Ammon's horn (tissue), 1 donor: ENCODE data around the gene TMEM8B.

Experiments
- DNase-seq: peaks from one replicate; pipeline ENCODE4 v3.0.0-alpha.2; 2016; ENCODE audit warnings: low spot score

TMEM8B gene, protein sequence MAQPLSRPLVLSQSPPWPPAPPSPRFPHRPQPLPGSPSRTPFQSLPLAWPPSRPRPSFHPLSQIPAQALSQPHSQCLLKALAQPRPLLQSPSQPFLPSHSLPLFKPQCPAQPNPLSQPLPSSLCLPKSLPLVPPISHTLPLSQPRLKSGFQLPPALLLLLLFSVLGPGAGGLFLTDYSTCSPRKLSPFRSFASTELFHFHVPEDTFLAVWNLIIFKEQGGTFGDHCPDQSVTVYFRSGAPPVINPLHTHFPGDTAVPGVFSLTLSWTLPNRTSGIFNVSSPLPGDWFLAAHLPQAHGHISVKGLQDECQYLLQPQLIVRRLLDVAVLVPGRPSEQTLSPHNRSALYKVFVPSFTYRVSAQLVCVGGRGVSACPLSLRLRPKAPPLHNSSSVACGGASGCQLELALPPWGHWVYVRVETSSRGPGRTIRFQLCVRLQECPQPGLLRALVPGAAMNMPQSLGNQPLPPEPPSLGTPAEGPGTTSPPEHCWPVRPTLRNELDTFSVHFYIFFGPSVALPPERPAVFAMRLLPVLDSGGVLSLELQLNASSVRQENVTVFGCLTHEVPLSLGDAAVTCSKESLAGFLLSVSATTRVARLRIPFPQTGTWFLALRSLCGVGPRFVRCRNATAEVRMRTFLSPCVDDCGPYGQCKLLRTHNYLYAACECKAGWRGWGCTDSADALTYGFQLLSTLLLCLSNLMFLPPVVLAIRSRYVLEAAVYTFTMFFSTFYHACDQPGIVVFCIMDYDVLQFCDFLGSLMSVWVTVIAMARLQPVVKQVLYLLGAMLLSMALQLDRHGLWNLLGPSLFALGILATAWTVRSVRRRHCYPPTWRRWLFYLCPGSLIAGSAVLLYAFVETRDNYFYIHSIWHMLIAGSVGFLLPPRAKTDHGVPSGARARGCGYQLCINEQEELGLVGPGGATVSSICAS

DNA sequence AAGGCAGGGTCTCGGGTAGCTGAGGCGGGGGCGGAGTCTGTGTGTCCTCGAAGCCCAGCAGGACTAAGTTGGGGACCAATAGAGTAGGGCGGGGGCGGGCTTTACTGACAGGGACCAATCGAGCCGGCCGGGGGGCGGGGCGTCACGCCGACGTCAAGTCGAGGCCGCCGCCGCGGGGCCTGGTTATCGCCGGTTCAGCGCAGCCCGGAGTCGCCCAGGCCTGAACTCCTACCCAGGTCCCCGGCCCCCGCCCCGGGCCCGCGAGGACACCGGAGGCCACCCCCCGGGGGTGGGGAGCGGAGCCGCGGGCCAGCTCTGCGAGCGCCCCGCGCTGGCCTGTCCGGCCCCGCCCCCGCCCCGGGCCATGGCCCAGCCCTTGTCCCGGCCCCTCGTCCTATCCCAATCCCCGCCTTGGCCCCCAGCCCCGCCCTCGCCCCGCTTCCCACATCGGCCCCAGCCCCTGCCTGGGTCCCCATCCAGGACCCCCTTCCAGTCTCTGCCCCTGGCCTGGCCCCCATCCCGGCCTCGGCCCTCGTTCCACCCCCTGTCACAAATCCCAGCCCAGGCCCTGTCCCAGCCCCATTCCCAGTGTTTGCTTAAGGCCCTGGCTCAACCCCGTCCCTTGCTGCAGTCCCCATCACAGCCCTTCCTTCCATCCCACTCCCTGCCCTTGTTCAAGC is at the start of gene TMEM8B:
TMEM8B (plus strand) TSS at position 145 of the 680 bp plus-strand sequence; CDS start at position 365, 220 bp downstream.
- peak; percentile 98 for DNase-seq

DNA sequence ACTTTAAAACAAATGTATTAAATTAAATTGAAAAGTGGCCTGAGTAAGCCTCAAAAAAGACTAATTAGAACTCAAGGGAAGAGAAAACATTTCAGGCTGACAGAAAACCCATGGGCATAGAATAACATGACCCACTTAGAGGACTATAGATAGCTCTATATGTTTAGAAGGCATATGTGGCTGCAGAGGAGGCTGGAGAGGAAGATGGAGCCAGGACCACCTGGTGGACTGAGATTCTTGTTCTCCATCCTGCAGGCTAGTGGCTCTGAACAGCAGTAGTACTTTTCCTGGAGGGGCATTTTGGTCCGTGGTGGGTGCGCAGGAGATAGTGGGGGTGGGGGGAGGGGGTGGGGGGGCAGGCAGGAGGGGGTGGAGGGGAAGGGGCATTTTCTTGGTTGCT is 48.0 kb upstream of the TMEM8B start:
- DNase-seq, result no peak

DNA sequence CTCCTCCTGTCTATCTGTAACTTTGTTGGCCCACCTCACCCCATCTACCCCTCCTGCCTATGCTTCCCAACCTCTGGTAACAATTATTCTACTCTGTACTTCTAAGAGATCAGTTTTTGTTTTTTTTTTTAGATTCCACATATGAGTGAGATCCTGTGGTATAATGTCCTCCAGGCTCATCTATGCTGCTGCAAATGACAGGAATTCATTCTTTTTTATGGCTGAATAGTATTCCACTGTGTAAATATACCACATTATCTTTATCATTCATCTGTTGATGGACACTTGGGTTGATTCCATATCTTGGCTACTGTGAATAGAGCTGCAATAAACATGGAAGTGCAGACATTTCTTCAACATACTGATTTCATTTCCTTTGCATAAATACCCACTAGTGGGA is 45.6 kb upstream of the TMEM8B start:
- DNase-seq, result no peak

DNA sequence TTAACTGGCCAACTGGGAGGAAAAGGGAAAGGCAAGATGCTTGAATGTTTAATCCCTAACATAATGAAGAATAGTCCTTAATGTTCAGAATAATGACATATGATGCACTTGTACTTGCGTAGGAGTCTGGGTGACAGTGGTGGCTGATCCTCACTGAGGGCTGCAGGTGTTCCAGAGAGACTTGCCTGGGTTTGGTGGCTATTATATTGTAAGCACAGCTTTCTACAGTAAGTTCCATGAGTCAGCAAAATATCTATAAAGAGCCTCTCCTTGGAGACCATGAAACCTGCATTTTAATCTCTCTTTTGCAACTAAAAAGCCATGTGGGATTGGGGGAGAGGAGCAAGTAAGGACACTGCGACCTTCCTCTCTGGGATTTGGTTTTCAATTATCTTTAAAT is 39.5 kb upstream of the TMEM8B start:
- DNase-seq, result no peak

DNA sequence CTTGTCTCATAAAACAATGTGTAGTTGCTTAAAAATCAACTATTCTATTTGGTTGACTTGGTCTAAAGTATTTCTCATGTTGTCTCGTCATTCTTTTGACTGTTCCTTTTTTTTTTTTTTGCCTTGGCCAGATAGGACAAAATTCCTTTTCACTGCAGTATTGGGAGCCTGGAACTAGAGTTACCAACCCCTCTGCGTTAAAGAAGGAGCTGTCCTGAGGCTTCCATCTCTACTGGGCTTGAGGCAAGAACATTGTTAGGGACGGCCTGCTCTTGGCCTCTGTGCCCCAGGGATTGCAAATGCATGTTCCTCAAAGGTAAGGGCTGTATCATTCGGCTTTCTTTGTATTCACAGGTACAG is 39.0 kb upstream of the TMEM8B start:
- DNase-seq, result no peak

DNA sequence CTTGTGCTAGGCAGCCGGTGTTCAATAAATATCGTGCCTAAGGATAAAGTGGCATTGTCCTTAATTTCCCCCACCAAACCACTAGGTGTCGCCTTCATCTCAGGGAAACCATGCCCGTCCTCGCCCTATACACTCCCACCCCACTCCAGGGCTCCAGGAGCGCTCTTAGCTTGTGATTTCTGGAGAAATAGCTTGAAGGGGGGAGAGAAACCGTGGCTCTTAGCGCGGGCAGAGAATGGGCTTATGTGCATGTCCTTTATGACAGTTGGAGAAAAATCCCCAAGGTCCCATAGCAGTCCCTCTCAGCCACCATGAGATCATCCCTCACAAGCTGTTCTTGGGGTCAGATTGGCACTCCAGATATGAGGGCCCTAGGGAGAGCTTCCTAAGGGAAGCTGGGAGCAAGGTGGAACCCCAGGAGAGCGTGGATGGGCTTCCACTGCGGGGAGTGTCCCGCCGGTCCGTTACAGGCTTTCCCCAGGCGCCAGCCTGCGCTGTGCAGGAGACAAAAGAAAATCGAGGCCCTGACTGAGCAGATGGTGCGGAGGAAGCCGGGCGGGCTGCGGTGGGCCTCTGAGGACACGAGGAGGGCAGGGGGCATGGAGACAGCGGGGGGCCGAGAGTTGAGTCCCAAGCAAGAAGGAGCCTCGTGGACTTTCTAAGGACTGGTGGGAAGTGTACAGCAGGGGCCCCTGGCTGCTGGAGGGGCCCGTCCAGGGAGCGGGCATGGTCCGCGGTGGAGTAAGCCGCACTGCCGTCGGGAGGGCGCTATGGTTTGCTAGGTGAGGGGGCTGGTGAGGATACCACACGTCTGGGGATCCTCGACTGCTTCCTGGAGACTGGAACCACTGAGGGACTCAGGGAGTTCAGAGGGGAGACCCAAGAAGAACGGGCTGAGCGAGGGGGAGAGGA is 38.4 kb upstream of the TMEM8B start:
- peak; percentile 90 for DNase-seq

DNA sequence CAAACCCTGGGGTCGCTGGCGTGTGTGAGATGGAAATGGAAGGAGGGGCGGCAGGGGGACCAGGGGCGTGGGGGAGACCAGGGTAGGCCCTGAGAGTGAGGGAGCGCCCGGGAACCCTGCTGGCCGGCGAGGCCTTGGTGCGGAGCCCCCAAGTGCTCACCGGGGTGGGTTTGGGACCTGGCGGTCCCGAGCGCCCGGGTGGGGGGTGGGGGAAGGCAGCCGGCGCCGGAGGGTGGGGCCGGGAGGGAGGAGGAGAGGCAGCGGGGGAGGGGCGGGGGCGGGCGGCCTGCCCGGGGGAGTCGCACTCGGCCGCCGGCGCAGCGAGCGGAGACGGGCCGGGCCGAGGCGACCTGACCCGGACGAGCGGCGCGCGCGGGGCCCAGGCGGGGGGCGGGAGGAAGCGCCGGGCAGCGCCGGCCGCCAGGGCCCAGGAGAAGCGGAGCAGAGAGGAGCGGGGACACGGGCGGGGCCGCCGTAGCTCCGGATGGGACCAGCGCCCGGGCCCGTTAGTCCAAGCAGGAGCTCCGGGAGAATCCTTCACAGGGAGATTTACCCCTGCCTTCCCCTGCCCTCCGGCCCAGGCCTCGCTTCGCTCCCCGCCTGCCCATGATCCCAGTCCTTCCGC is 37.6 kb upstream of the TMEM8B start, which contains the start of gene NPR2:
NPR2 (plus strand) TSS at position 295 of the 625 bp plus-strand sequence. CDS start 818 bp downstream, outside the sequence.
- DNase-seq, result no peak

DNA sequence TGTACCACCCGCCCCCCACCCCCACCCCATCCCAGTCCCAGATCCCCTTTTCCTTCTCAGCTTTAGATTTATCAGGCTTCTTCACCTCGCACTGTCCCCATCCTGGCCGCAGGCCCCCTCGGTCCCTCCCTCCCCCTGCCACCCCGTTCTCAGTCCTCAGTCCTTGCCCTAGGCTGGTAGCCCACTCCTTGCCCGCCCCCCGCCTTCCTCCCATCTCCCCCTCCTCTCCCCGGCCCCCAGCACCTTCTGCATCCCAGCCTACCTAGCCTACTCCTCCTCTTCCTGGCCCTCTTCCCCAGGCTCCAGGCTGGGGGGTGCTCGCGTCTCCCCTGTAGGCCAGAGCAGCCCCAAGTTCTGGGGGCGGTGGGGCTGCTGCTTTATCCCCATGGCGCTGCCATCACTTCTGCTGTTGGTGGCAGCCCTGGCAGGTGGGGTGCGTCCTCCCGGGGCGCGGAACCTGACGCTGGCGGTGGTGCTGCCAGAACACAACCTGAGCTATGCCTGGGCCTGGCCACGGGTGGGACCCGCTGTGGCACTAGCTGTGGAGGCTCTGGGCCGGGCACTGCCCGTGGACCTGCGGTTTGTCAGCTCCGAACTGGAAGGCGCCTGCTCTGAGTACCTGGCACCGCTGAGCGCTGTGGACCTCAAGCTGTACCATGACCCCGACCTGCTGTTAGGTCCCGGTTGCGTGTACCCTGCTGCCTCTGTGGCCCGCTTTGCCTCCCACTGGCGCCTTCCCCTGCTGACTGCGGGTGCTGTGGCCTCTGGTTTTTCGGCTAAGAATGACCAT is 36.8 kb upstream of the TMEM8B start:
- DNase-seq, result no peak

DNA sequence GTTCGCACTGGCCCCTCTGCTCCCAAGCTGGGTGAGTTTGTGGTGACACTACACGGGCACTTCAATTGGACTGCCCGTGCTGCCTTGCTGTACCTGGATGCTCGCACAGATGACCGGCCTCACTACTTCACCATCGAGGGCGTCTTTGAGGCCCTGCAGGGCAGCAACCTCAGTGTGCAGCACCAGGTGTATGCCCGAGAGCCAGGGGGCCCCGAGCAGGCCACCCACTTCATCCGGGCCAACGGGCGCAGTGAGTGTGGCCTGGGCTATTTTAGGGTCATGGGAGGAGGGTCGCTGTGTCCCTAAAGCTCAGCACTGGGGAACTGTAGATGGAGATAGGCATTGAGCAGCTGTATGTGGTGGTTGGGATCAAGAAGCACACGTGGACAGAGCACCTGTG is 36.2 kb upstream of the TMEM8B start:
- no peak for DNase-seq

DNA sequence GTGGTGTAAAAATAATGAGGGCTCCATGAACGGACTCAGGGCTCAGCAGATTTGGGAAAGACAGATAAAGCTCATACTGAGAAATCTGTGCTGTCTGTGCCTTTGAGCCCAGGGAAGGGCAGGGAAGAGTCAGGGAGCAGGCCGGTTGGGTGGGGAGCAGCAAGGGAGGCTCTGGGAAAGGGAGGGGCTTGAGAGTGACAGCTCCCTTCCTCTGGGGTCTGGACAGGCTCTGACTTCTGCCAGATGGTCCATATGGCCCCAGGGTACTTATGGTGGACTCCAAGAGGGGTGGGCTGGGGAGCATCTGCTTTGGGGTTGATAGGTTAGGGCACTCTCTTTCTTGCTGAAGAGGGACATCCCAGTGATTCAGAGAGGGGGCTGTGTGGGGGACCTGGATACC is 35.6 kb upstream of the TMEM8B start:
- DNase-seq, result no peak

DNA sequence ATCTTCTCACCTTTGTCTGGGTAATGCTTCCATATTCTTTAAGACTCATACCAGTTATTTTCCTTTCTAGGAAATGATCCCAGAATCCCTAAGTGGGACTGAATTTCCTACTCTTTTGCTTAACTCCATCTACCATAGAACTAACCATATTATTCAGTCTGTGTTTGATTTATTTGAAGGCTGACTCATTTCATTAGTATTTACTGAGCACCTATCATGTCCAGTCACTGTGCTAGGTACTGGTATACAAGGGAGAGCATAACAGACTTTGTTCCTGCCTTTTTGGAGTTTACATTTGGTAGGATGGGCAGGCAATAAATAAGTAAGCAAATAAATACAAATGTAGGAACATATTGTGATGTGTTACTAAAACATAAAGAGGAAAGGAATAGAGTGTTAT is 33.3 kb upstream of the TMEM8B start:
- no peak for DNase-seq

DNA sequence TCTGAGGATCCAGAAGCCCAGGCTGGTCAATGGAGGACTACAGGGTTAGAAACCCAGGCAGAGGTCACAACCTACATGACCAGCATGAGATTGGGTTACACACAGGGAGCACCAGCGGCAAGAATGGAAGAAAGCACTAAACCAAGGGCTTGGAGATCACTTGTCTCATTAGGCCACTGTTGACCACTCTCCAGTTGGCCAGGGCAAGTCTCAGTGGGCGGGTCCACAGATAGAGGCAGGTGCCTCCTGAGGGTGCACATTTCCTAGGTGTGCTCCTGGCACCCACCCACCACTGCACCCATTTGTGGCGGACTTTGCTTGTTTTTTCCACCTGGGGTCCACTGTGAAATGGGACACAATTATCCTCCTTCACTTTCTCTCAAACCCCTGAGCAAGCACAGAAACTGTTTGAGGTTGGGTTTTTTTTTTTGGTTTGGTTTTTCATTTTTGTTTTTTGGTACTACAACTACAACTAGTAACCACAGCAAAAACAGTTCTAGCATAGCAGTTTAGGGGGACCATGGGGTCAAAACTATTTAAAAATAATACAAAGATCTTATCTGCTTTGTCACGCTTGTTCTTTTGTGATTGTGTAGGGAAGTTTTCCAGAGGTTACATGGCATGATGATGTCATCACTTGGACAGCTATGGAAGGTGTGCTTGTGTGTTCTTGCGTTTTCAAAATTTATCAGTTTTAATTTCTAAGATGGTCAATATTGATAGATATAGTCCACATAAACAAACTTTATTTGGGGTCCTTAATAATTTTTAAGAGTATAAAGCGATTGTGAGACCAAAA is 31.5 kb upstream of the TMEM8B start:
- DNase-seq, result no peak

DNA sequence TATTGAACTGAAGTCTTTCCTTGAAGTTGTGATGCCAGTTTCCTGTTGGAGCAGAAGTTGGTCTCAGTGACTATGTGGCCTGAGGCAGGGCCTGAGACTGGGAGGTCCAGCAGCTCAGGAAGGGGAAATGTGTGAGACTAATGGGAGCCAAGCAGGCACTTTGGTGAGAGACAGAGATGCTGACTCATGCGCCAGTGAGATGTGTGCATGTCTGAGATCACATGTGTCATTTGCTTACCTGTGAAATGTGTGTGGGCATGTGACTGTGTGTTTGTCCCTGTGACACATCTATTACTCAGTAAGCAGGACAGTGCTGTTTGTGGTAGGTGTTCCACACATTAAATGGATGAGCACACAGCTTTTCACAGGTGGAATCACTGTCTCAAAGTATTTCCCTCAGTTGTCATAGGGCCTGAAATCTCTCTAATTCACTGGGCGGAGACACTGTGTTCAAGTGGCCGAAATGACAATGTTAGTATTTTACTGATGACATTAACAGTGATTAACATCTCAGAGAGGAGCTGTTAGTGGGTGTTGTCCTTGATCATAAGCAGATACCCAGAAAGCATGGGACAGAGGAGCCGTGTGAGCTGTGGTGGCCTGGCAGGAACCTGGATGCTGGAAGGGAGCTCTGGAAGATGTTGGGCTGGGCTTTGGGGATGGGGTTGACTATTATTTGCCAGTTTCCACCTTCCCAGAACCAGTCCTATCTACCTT is 30.2 kb upstream of the TMEM8B start:
- no peak for DNase-seq

DNA sequence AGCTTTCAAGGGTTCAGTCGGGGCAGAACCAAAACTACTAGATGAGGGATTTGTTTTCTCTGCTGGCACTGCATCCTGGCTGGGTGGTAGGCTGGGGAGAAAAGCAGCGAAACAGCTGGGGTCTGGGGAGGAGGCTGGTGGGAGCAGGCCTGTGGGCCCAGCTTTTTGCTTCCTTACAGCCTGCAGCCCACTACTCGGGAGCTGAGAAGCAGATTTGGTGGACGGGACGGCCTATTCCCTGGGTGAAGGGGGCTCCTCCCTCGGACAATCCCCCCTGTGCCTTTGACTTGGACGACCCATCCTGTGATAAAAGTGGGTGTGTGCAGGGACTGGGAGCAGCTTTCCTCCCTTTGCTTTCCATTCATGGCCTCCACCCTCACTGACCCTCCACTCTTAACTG is 28.5 kb upstream of the TMEM8B start:
- no peak for DNase-seq

DNA sequence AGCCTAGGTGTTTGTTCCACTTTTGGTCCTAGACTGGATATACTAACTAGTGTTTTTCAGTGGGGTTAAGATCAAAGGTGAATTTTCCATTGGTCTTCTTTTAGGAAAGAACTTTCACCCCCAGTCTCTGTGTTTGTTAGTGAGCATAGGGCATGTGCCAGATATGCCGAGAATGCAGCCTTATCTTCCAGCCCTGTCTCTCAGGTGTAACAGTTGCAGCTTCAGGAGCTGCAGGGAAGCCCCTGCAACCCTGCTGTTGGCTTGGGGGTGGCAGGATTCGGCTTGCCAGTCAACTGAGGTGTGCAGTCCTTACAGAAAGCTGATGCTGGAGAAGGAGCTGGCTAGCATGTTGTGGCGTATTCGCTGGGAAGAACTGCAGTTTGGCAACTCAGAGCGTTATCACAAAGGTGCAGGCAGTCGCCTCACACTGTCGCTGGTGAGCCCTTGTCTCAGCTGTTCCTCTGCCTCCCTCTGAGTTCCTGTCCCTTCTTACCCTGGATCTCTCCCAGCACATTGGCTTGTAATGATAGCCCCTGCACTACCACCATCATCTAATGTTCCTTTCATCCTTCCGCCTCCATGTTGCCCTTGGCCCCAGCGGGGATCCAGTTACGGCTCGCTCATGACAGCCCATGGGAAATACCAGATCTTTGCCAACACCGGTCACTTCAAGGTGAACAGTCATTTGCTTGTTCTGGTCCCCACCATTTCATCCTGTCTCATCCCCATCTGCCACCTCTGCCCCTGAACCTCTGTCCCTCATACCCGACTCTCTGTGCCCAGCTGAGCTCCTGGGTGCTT is 27.5 kb upstream of the TMEM8B start:
- no peak for DNase-seq

DNA sequence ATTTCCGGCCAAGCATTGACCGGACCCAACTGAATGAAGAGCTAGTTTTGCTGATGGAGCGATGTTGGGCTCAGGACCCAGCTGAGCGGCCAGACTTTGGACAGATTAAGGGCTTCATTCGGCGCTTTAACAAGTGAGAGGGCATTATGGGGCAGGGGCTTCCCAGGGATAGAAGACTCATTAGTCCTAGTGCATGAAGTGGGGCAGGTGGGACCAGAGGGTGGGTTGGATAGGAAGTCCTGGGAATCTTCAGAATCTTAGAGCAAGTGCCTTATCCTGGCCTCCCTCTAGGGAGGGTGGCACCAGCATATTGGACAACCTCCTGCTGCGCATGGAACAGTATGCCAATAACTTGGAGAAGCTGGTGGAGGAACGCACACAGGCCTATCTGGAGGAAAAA is 22.9 kb upstream of the TMEM8B start:
- no peak for DNase-seq

DNA sequence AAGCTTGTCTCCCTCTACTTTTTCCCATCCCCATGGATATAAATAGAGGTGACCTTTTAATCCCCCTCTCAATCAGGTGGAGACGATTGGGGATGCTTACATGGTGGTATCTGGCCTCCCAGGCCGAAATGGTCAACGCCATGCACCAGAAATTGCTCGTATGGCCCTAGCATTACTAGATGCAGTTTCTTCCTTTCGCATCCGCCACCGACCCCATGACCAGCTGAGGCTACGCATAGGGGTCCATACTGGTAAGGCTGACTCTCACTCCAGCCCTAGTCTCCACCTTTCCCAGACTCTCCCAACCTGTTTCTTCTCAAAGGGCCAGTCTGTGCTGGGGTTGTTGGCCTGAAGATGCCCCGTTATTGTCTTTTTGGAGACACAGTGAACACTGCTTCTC is 20.6 kb upstream of the TMEM8B start:
- no peak for DNase-seq

DNA sequence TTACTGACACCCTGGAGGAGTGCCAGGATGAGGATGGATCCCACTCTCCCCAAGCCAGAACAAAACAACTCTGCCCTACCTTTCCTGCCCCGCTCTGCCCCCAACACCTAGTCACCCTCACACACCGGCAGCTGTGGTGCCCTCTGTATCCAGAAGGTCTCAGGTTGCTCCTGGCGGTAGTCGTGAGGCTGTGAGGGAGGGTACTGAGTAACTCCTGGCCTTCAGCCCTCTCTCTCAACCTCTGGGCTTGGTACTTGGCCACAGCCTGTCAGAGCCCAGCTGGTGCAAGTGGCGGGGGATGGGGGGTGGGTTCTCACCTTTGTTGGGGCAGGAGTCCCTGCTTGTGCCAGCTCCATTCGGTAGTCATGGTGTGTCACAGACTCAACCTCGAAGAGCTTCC is 18.9 kb upstream of the TMEM8B start:
- DNase-seq, result no peak
